ENCODE data around the gene AIFM2.
"Not testable (repeated sequence)": the region's sequence is repeated elsewhere in the genome, so short reads cannot be mapped to it uniquely, and the experiment has no call there.

The AIFM2 gene

DNA sequence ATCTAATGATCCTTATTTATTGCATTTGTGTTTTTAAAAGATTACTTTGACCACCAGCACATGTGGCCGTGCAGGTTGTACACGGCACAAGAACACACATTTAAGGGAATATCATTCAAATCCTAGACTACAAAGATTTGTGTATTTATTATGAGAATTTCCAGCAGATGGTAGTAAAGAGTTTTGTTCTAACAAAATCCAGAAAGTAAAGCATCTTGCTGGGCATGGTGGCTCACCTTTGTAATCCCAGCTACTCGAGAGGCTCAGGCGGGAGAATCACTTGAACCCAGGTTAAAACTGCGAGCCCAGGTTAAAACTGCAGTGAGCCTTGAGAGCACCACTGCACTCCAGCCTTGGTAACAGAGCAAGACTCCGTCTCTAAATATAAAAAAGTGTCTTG lies 48.4 kb downstream of the AIFM2 start:
- H3K18ac ChIP-seq (ENCODE audit: low read depth in 1 of 2, low read length in 2 of 2): no peak overlapping the region
- H2BK120ac ChIP-seq (ENCODE audit: low read depth, low read length): no peak overlapping the region
- no peak overlapping the region for H2AFZ ChIP-seq (ENCODE audit: low read depth, low read length)
- no peak overlapping the region for H3K23ac ChIP-seq (ENCODE audit: low read length in 2 of 2)
- DNase-seq: no peak
- peaks cover 13% of the 10 kb centered on the region for H3K79me1 ChIP-seq (replicated peaks; ENCODE audit: low read length, poor library complexity, severe bottlenecking)
- H3K14ac ChIP-seq (ENCODE audit: low read length in 2 of 2): no peak overlapping the region
- no peak overlapping the region for H4K8ac ChIP-seq (ENCODE audit: low read length)
- no peak overlapping the region for H3K9ac ChIP-seq (ENCODE audit: low read length)
- WGBS: 99% methylated on average over 4 of the region's 6 CpGs
- H3K36me3 ChIP-seq (ENCODE audit: control insufficient read depth in 1 of 2, insufficient read depth in 2 of 2, low read depth in 1 of 2, low read length in 2 of 2): peaks cover 0 to 15% of the 10 kb centered on the region in 2 experiments
- no peak overlapping the region for H3K27ac ChIP-seq (ENCODE audit: low read length, poor library complexity, severe bottlenecking)
- no peak overlapping the region for H2BK5ac ChIP-seq (ENCODE audit: low read depth, low read length, poor library complexity, severe bottlenecking)
- no peak overlapping the region for H2AK5ac ChIP-seq (ENCODE audit: low read length, severe bottlenecking)
- no peak overlapping the region for H3K4me2 ChIP-seq (ENCODE audit: low read length, poor library complexity, severe bottlenecking)
- no peak overlapping the region for H2BK15ac ChIP-seq (ENCODE audit: low read depth, poor library complexity, severe bottlenecking)
- H3K4me3 ChIP-seq (ENCODE audit: insufficient read depth in 1 of 2, low read depth in 1 of 2, low read length in 2 of 2): no peak overlapping the region
- no peak overlapping the region for H4K91ac ChIP-seq (ENCODE audit: low read length)
- H3K27me3 ChIP-seq (ENCODE audit: control insufficient read depth in 1 of 2, insufficient read depth in 1 of 2, low read length in 2 of 2): no peaks in the 10 kb centered on the region
- H3K4me1 ChIP-seq (ENCODE audit: control insufficient read depth, insufficient read depth, low read depth, low read length): peaks cover 12% of the 10 kb centered on the region
- H2BK12ac ChIP-seq (ENCODE audit: low read length in 2 of 2): no peak overlapping the region
- H3K9me3 ChIP-seq (ENCODE audit: control insufficient read depth, low read length): no peaks in the 10 kb centered on the region
- no peak overlapping the region for H3K4ac ChIP-seq (ENCODE audit: low read depth in 1 of 2, low read length in 2 of 2)

GRCh38 chr10:70080789-70081188 lies 51.8 kb downstream of the AIFM2 start:
- Histone ChIP-seq H3K36me3 (ENCODE audit: control insufficient read depth in 1 of 2, insufficient read depth in 2 of 2, low read depth in 1 of 2, low read length in 2 of 2) (peaks cover 0 to 20% of the 10 kb centered on the region in 2 experiments), H3K79me1 (replicated peaks; ENCODE audit: low read length, poor library complexity, severe bottlenecking) (peaks cover 13% of the 10 kb centered on the region)
- not testable (repeated sequence) for H3K9ac ChIP-seq (ENCODE audit: low read length); H4K8ac ChIP-seq (ENCODE audit: low read length); H2AFZ ChIP-seq (ENCODE audit: low read depth, low read length); H3K4me1 ChIP-seq (ENCODE audit: control insufficient read depth, insufficient read depth, low read depth, low read length); H3K27me3 ChIP-seq (ENCODE audit: control insufficient read depth in 1 of 2, insufficient read depth in 1 of 2, low read length in 2 of 2); DNase-seq; H3K9me3 ChIP-seq (ENCODE audit: control insufficient read depth, low read length); H2AK5ac ChIP-seq (ENCODE audit: low read length, severe bottlenecking); H2BK120ac ChIP-seq (ENCODE audit: low read depth, low read length); H2BK5ac ChIP-seq (ENCODE audit: low read depth, low read length, poor library complexity, severe bottlenecking); H3K14ac ChIP-seq (ENCODE audit: low read length in 2 of 2); H3K4me2 ChIP-seq (ENCODE audit: low read length, poor library complexity, severe bottlenecking); H3K27ac ChIP-seq (ENCODE audit: low read length, poor library complexity, severe bottlenecking); H3K4ac ChIP-seq (ENCODE audit: low read depth in 1 of 2, low read length in 2 of 2); H2BK12ac ChIP-seq (ENCODE audit: low read length in 2 of 2); H4K91ac ChIP-seq (ENCODE audit: low read length); H3K18ac ChIP-seq (ENCODE audit: low read depth in 1 of 2, low read length in 2 of 2); H2BK15ac ChIP-seq (ENCODE audit: low read depth, poor library complexity, severe bottlenecking); H3K23ac ChIP-seq (ENCODE audit: low read length in 2 of 2); H3K4me3 ChIP-seq (ENCODE audit: insufficient read depth in 1 of 2, low read depth in 1 of 2, low read length in 2 of 2)
- 100% methylated on average over 2 of the region's 2 CpGs for WGBS

DNA sequence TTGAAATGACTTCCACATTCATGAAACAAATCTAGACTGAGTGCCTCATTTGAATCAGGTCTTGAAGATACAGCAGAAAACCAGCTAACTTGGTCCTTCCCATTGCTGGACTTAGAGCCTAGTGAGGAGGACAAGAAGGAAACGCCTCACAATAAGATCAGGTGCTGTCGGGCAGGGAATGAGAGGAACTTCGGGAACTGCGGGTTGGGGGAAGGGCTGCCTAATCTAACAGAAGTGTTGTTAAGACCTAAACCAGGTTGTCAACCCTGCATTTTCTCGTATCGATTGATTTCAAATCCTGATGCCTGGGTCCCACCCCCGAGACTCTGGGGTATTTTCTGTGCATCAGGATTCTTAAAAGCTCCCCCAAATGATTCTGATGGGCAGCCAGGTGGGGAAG lies 53.7 kb downstream of the AIFM2 start:
- Histone ChIP-seq H3K18ac (ENCODE audit: low read depth in 1 of 2, low read length in 2 of 2) (no peak overlapping the region), H3K4me2 (ENCODE audit: low read length, poor library complexity, severe bottlenecking) (no peak overlapping the region), H4K8ac (ENCODE audit: low read length) (no peak overlapping the region), H3K4me1 (ENCODE audit: control insufficient read depth, insufficient read depth, low read depth, low read length) (peaks cover 6% of the 10 kb centered on the region), H3K9me3 (ENCODE audit: control insufficient read depth, low read length) (no peaks in the 10 kb centered on the region), H3K23ac (ENCODE audit: low read length in 2 of 2) (no peak overlapping the region), H3K36me3 (ENCODE audit: control insufficient read depth in 1 of 2, insufficient read depth in 2 of 2, low read depth in 1 of 2, low read length in 2 of 2) (peaks cover 0 to 26% of the 10 kb centered on the region in 2 experiments), H2BK15ac (ENCODE audit: low read depth, poor library complexity, severe bottlenecking) (no peak overlapping the region), H2AK5ac (ENCODE audit: low read length, severe bottlenecking) (no peak overlapping the region), H3K79me1 (replicated peaks; ENCODE audit: low read length, poor library complexity, severe bottlenecking) (peaks cover 15% of the 10 kb centered on the region), H3K27ac (ENCODE audit: low read length, poor library complexity, severe bottlenecking) (no peak overlapping the region), H2BK120ac (ENCODE audit: low read depth, low read length) (no peak overlapping the region), H3K4me3 (ENCODE audit: insufficient read depth in 1 of 2, low read depth in 1 of 2, low read length in 2 of 2) (no peak overlapping the region), H3K4ac (ENCODE audit: low read depth in 1 of 2, low read length in 2 of 2) (no peak overlapping the region), H2BK12ac (ENCODE audit: low read length in 2 of 2) (no peak overlapping the region), H3K27me3 (ENCODE audit: control insufficient read depth in 1 of 2, insufficient read depth in 1 of 2, low read length in 2 of 2) (no peaks in the 10 kb centered on the region), H2BK5ac (ENCODE audit: low read depth, low read length, poor library complexity, severe bottlenecking) (no peak overlapping the region), H3K14ac (ENCODE audit: low read length in 2 of 2) (no peak overlapping the region), H4K91ac (ENCODE audit: low read length) (no peak overlapping the region), H2AFZ (ENCODE audit: low read depth, low read length) (no peak overlapping the region), H3K9ac (ENCODE audit: low read length) (no peak overlapping the region)
- WGBS: 91% methylated on average over 7 of the region's 7 CpGs
- no peak for DNase-seq

DNA sequence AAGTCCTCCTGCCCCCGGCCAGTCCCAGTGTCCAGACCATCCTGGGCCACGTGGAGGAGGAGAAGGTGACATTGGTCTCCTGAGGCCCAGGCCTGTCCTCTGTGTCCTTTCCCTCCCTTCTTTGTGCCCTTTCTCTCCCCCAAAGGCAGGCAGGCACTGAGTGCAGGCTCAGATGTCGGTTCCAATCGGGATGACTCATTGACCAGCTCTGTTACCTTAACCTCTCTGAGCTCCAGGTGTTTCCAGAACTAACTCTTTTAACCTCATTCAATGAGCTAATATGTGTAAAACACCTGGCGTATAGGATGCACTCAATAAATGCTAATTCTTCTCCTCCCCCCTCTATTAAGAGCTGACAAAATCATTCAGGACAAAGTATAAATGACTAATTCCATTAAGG lies 54.3 kb downstream of the AIFM2 start:
- Histone ChIP-seq H3K36me3 (ENCODE audit: control insufficient read depth in 1 of 2, insufficient read depth in 2 of 2, low read depth in 1 of 2, low read length in 2 of 2) (peaks cover 0 to 23% of the 10 kb centered on the region in 2 experiments), H2BK12ac (ENCODE audit: low read length in 2 of 2) (no peak overlapping the region), H2AFZ (ENCODE audit: low read depth, low read length) (no peak overlapping the region), H2BK15ac (ENCODE audit: low read depth, poor library complexity, severe bottlenecking) (no peak overlapping the region), H3K27me3 (ENCODE audit: control insufficient read depth in 1 of 2, insufficient read depth in 1 of 2, low read length in 2 of 2) (no peaks in the 10 kb centered on the region), H3K18ac (ENCODE audit: low read depth in 1 of 2, low read length in 2 of 2) (no peak overlapping the region), H3K4ac (ENCODE audit: low read depth in 1 of 2, low read length in 2 of 2) (no peak overlapping the region), H3K4me3 (ENCODE audit: insufficient read depth in 1 of 2, low read depth in 1 of 2, low read length in 2 of 2) (no peak overlapping the region), H3K14ac (ENCODE audit: low read length in 2 of 2) (no peak overlapping the region), H2BK120ac (ENCODE audit: low read depth, low read length) (no peak overlapping the region), H4K8ac (ENCODE audit: low read length) (no peak overlapping the region), H3K4me1 (ENCODE audit: control insufficient read depth, insufficient read depth, low read depth, low read length) (peaks cover 6% of the 10 kb centered on the region), H3K9me3 (ENCODE audit: control insufficient read depth, low read length) (no peaks in the 10 kb centered on the region), H4K91ac (ENCODE audit: low read length) (no peak overlapping the region), H3K23ac (ENCODE audit: low read length in 2 of 2) (no peak overlapping the region), H3K9ac (ENCODE audit: low read length) (no peak overlapping the region), H2AK5ac (ENCODE audit: low read length, severe bottlenecking) (no peak overlapping the region), H3K4me2 (ENCODE audit: low read length, poor library complexity, severe bottlenecking) (no peak overlapping the region), H3K27ac (ENCODE audit: low read length, poor library complexity, severe bottlenecking) (no peak overlapping the region), H3K79me1 (replicated peaks; ENCODE audit: low read length, poor library complexity, severe bottlenecking) (peaks cover 14% of the 10 kb centered on the region), H2BK5ac (ENCODE audit: low read depth, low read length, poor library complexity, severe bottlenecking) (no peak overlapping the region)
- no peak for DNase-seq
- WGBS: 94% methylated on average over 4 of the region's 5 CpGs

All from mesenchymal stem cell (in vitro differentiated cells and primary cell).